SK-N-SH (cell line): ENCODE data around the gene ASIC1.

Experiments
- CTCF ChIP-seq: fragments of 200-600 bp; sonication (generic); IDR thresholded peaks from 2 replicates; pipeline ENCODE4 v1.6.1; 2017; ENCODE audit warnings: antibody characterized with exemption, mild to moderate bottlenecking, moderate library complexity
- EP300 ChIP-seq, 2 experiments: IDR thresholded peaks; 2 replicates each; pipeline versions ENCODE4 v1.4.0 to v1.6.1; 2012; ENCODE audit warnings: borderline replicate concordance in 1 of 2, low read depth in 1 of 2, low read length in 1 of 2
- GABPA ChIP-seq: IDR thresholded peaks from 2 replicates; pipeline ENCODE4 v1.4.0; 2012; ENCODE audit warnings: low read depth, mild to moderate bottlenecking
- POLR2AphosphoS5 ChIP-seq: IDR thresholded peaks from 2 replicates; pipeline ENCODE4 v1.6.1; 2012; ENCODE audit warnings: low read depth, low read length

- TF ChIP-seq GABPA (no peak), EP300 (IDR thresholded peaks at IDR 0.05; ENCODE audit: borderline replicate concordance in 1 of 2, low read depth in 1 of 2, low read length in 1 of 2) (no peak), CTCF (no peak), POLR2AphosphoS5 (no peak)
Observed at GRCh38 chr12:50024227-50024626, 33.2 kb upstream of the ASIC1 start.
